ENCODE measurements around the gene PCDHGC4.

DNA sequence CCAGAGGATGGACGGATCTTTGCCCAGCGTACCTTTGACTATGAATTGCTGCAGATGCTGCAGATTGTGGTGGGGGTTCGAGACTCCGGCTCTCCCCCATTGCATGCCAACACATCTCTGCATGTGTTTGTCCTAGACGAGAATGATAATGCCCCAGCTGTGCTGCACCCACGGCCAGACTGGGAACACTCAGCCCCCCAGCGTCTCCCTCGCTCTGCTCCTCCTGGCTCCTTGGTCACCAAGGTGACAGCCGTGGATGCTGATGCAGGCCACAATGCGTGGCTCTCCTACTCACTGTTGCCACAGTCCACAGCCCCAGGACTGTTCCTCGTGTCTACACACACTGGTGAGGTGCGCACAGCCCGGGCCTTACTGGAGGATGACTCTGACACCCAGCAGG lies 5.9 kb downstream of the PCDHGC4 start:
- TF ChIP-seq, protein P1, sequence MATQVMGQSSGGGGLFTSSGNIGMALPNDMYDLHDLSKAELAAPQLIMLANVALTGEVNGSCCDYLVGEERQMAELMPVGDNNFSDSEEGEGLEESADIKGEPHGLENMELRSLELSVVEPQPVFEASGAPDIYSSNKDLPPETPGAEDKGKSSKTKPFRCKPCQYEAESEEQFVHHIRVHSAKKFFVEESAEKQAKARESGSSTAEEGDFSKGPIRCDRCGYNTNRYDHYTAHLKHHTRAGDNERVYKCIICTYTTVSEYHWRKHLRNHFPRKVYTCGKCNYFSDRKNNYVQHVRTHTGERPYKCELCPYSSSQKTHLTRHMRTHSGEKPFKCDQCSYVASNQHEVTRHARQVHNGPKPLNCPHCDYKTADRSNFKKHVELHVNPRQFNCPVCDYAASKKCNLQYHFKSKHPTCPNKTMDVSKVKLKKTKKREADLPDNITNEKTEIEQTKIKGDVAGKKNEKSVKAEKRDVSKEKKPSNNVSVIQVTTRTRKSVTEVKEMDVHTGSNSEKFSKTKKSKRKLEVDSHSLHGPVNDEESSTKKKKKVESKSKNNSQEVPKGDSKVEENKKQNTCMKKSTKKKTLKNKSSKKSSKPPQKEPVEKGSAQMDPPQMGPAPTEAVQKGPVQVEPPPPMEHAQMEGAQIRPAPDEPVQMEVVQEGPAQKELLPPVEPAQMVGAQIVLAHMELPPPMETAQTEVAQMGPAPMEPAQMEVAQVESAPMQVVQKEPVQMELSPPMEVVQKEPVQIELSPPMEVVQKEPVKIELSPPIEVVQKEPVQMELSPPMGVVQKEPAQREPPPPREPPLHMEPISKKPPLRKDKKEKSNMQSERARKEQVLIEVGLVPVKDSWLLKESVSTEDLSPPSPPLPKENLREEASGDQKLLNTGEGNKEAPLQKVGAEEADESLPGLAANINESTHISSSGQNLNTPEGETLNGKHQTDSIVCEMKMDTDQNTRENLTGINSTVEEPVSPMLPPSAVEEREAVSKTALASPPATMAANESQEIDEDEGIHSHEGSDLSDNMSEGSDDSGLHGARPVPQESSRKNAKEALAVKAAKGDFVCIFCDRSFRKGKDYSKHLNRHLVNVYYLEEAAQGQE (IDR thresholded peaks at IDR 0.05; ENCODE audit: insufficient read depth in 1 of 2, low read depth in 2 of 2, low read length in 2 of 2), result no peak
- TF ChIP-seq SIN3A (IDR thresholded peaks at IDR 0.05; ENCODE audit: borderline replicate concordance, insufficient read depth, low read length) (no peak), TAF1 (IDR thresholded peaks at IDR 0.05; ENCODE audit: borderline replicate concordance, insufficient read depth, low read length) (no peak), POLR2AphosphoS5 (IDR thresholded peaks at IDR 0.05; ENCODE audit: low read depth, low read length) (no peak)

All from PFSK-1 (cell line).